Measurements from ENCODE around the gene DDX6.
A peak's percentile ranks its signal among the peaks of the same experiment; 100 is the strongest.
"Not testable (repeated sequence)": the region's sequence is repeated elsewhere in the genome, so short reads cannot be mapped to it uniquely, and the experiment has no call there.

The DDX6 gene

DNA sequence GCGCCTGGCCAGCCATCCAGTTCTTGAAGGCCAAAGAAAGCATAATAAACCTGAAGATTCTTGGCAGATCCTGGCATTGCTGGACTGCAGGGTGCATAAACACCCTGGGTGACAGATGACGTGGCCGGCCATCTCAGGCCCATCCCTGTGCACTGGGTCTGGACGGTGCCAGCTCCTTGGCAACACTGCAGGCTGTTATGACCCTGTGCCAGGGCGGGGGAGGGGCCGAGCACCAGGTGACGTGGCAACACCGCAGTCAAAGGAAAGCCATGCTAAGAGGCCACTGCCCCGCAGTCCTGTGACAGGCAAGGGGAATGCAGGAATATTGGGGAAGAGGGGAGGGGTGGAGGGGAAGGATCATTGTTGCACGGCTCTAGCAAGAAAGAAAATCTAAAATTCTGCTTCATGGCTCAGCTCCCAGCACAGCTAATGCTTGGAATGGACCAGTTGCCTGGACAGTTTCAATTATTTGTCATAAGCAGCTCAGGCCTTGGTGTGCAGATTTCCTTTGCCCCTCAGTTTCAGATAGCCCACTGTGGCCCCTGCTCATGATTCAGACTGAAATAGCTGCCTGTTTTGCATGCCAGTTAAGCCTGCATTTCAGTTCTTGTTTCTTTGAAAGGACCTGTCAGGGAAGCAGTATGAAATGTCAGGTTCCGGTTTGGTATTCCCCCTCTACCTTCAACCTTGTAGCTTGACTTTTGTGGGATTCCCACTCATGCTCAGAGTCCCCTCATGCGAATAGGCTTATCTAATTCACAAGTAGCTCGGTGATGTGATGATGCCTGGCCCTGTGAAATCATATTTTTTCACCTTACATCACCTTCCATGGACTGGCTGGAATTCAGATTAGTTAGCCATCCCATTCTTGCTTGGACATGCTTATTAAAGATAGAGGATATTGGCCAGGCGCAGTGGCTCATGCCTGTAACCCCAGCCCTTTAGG lies 29.7 kb upstream of the DDX6 start:
- TF ChIP-seq, protein P1, sequence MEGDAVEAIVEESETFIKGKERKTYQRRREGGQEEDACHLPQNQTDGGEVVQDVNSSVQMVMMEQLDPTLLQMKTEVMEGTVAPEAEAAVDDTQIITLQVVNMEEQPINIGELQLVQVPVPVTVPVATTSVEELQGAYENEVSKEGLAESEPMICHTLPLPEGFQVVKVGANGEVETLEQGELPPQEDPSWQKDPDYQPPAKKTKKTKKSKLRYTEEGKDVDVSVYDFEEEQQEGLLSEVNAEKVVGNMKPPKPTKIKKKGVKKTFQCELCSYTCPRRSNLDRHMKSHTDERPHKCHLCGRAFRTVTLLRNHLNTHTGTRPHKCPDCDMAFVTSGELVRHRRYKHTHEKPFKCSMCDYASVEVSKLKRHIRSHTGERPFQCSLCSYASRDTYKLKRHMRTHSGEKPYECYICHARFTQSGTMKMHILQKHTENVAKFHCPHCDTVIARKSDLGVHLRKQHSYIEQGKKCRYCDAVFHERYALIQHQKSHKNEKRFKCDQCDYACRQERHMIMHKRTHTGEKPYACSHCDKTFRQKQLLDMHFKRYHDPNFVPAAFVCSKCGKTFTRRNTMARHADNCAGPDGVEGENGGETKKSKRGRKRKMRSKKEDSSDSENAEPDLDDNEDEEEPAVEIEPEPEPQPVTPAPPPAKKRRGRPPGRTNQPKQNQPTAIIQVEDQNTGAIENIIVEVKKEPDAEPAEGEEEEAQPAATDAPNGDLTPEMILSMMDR (IDR thresholded peaks at IDR 0.05; ENCODE audit: low read depth, low read length, missing control alignments), result no peak
- DNase-seq (ENCODE audit: low read depth), result peak; percentile 97
- no peak overlapping the region; the same call in 1 of the 2 replicates for H3K4me3 ChIP-seq (ENCODE audit: low read depth, low read length)

DNA sequence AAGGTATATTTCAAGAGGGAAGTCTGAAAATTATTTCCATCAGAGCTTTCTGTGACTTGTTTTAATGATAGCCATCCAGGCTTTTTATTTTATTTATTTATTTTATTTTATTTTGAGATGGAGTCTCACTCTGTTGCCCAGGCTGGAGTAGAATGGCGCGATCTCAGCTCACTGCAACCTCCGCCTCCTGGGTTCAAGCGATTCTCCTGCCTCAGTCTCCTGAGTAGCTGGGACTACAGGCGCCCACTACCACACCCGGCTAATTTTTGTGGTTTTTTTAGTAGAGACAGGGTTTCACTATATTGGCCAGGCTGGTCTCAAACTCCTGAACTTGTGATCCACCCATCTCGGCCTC lies 29.0 kb upstream of the DDX6 start:
- DNase-seq (ENCODE audit: low read depth); H3K4me3 ChIP-seq (ENCODE audit: low read depth, low read length): not testable (repeated sequence)

DNA sequence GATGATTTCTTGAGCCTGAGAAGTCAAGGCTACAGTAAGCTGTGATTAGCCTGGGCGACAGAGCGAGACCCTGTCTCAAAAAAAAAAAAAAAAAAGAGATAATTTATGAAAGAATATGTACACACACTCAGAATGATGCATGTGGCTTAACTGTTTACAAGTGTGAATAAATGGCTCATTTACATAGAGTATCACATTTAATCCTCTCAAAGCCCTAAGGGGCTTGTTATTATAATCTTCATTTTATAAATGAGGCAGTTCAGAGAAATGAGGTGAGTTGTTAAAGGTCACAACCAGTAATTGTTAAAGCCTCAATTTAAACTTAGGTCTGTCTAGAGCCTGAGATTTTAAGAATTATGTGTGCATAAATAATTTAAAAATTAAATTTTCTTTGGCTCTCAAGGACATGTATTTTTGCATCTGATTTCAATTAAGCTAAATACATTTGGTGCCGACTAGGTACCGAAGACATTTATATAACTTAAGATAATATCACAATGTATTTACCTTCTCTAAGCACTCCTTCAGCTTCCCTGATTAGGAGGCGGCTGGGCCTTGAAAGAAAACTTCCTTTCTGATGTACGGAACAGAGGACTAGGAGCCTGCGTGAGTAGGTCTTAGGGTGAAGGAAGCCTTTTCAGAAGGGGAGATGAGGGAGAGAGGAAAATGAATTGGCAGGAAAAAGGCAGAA lies 28.5 kb upstream of the DDX6 start:
- TF ChIP-seq, protein P1 (IDR thresholded peaks at IDR 0.05; ENCODE audit: low read depth, low read length, missing control alignments), result no peak
- no peak overlapping the region for H3K4me3 ChIP-seq (ENCODE audit: low read depth, low read length)
- no peak for DNase-seq (ENCODE audit: low read depth)

DNA sequence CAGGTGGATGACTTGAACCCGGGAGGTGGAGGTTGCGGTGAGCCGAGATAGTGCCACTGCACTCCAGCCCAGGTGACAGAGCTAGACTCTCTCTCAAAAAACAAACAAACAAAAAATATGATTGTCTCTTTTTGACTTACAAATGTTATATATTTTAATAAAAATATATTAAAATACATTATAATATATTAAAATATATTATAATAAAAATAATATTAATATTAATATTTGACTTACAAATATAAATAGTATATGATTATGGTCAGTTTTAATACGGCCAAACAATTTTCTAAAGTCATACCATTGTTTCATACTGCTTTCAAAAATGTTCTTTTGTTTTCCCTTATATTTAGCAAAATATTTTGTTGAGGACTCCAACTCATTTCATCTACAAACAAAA lies 27.2 kb upstream of the DDX6 start:
- H3K4me3 ChIP-seq (ENCODE audit: low read depth, low read length), result no peak overlapping the region
- DNase-seq (ENCODE audit: low read depth), result no peak
- TF ChIP-seq, protein P1 (IDR thresholded peaks at IDR 0.05; ENCODE audit: low read depth, low read length, missing control alignments), result no peak

DNA sequence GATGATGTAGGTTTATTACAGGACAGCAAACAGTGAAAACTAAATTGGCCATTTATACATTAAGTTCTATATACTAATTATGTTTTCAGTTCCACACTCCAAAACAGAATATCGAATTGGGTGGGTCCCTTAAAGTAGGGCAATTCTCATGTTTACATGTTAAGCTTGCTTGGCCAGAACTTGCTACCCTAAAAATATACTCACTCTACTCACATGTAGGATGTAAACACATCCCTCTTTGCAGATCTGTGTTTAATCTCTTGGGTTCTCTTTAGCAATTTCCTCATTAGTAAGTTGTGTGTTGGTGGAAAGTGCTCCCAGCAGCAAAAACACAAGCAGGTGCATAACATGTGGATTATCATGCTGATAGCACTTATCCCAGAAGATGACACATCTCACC lies 22.6 kb upstream of the DDX6 start:
- TF ChIP-seq, protein P1 (IDR thresholded peaks at IDR 0.05; ENCODE audit: low read depth, low read length, missing control alignments), result no peak
- DNase-seq (ENCODE audit: low read depth), result no peak
- H3K4me3 ChIP-seq (ENCODE audit: low read depth, low read length), result no peak overlapping the region

DNA sequence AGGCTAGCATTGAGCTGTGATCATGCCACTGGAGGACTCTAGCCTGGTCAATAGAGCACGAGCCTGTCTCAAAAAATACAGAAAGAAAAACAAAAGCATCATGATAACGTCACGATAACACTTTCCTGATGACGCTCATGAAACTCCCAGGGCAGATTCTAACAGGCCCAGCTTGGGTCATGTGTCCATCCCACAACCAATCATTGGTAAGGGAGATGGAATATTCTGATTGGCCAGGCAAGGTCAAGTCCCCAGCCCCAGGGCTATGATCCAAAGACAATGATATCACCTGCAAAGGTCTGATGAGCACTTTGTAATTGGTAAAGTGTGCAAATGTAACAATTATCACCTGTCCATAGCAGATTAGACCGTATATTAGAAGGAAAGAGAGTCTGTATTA lies 21.5 kb upstream of the DDX6 start:
- no peak for DNase-seq (ENCODE audit: low read depth)
- H3K4me3 ChIP-seq (ENCODE audit: low read depth, low read length), result no peak overlapping the region
- TF ChIP-seq, protein P1 (IDR thresholded peaks at IDR 0.05; ENCODE audit: low read depth, low read length, missing control alignments), result no peak

Data from GM12864 (cell line).